ENCODE results near the gene CCT3.

Gene CCT3

DNA sequence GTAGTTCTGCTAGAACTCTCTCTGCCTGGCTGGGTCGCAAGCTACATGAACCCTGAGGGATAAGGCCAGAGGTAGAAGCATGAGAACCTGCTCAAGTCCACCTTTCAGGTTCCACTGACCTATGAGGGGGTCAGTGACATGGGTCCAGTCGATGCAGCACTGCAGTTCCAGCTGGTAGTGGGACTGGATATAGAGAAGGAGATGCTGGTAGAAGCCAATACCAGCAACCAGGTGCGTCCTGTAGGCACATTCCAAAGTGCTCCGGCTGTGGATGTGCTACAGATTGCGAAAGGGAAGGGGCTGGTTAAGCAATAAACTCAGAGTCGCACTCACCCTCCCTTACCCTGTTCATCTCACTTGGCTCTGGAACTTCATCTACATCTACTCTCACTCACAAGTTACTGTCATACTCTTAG, 61.1 kb downstream of the CCT3 start:
- DNase-seq: no peak

DNA sequence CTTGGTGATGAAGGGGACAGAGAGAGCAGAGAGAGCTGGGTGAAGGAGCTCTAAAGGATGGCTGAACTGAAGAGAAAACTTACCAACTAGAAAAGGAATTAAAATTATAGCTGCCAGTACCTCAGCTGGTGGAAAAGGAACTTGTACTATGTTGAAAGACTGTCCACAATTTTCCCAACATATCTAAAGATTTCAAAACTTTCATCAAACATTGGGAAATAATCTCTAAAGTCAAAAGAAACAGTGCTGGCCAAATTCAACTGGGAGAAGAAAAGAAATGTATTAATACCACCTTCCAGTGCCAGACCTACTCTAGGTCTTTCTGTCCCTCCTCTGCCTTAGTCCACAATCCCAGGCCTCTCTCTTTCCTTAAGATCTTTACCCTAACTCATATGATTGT, 61.6 kb downstream of the CCT3 start:
- DNase-seq: no peak

DNA sequence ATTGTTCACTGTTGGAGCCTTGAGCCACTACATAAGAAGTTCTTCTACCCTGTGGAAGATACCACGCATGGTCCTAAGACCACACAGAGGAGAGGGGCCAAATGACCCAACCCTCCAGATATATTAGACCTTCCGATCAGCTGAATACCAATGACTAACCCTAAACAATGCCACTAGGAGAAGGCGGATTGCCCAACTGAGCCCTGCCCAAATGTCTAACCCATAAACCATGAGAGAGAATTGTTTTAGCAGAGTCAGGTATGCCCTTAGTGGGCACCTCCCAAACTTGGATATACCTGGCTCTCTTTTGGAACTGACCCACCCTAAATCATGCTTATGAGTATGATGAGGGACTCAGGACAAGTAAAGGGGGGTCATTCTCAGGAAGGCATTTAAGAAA, 67.8 kb downstream of the CCT3 start:
- DNase-seq: no peak

DNA sequence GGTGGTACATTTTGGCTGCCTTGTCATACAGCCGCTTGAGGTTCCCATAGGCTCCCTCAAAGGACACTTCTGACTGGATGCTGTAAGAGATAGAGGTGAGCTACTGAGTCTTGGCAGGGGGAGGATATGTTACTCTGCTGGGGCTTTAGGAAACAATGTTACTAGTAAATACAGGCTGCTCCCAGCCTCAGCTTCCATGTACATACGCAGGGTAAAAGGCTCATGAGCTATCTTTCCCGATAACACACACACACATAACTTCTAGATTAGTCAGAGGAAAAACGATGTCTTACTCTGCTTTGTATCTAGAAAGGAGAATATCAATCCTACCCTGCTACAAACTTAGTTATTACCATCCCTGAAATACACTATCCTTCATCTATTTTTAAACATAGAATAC, 69.8 kb downstream of the CCT3 start:
- no peak for DNase-seq

DNA sequence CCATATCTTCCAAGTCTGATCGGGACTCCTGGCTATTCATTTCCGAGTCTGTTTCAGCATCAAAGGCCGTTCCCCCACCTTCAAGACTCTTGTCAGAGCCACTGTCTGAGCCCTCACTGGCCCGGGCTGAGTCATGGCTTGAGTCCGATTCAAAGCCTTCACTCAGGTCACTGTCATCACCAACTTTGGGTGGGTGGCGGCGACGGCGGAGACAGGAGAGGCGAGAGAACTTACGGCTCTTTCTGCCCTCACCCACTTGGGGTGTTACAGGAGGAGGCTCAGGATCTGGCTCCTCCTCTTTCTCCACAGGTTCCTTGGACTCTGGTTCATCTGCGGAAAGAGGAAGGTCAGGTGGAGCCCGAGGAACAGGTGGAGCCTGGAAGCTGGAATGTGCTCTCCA, 72.0 kb downstream of the CCT3 start:
- DNase-seq: no peak

DNA sequence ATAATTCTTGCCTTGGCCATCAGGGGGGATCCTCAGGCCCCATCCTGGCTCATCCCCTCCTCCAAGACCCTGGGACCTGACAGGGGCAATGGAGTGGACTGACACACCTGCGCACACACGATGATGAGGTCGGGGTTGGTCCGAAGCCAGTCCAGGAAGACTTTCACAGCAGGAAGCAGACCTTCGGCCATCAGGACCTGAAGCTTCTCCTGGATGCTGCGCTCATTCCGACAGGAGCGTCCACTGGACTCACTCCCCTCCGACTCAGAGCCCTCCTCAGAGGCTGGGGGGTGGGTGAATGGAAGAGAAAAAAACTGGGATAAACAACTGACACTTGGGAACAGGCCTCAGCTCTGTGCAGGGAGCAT, 74.8 kb downstream of the CCT3 start:
- DNase-seq: no peak

DNA sequence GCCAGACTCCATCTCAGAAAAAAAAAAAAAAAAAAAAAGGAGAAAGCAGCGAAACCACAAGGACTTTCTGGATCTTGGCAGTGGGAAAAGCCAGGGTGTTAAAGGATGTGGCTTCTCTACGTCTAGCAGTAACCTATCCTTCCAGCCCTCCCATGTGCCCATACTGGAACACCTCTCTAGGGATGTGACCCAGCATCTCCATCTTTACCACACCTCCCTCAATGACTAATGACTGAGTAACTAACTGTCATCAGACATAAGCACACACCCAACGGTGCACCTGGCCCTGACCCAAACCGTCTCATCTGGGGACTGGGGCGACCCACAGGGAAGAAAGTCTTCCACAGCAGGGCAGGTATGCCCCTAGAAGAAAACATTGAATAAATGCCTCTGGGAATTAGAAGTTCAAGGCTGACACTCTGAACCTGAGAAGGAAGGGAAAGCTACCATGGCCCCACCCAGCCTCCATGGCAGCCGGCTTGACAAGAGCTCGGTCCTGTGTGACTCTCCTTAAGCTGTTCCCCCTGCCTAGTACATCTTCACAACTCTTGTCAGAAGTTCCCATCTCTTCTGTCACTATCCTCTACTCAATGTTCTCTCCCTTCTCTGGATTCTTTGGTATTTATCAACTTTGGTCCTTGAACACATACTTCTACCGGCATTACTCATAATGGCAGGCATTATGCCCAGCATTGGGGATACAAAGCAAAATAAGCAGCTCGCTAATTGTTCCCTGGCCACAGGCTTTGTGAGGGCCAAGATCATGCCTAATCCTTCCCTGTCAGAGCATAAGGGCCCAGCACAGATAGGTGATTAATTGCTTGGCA, 75.4 kb downstream of the CCT3 start:
- no peak for DNase-seq

DNA sequence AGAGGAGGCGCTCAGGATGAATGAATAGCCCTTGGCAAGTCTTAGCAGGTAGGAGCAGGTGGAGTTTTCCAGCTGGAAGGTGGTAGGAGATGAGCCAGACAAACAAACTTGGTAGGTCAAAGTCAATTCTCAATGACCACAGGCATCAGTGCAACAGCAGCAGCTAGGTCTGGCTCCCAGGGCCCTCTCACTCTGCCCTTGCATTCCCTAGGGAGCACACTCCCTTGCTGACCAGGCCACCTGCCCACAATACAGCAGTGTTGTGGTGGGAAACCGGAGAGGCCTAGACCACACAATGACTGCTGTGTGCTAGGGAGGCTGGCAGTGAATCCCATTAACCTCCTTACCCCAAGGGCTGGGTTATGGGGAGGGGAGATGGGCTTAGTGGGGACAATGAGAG, 77.2 kb downstream of the CCT3 start:
- DNase-seq: no peak

DNA sequence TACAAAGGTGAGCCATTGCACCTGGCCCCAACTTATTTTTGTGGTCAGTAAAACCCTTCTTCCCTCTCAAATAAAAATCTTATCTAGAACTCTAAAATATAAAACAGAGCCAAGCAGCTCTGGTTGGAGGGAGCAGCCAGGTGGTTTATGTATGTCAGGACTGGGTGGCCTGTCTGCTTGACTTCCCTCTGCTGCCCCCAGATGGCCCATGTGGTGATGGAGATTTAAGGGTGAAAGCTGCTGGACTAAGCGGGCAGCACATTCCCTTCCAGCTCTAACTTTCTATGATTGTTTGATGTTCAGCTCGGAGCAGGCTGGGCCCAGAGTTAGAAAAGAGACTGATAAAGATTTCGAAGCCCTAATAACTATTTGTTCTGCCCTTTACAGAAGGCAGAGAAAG, 78.3 kb downstream of the CCT3 start:
- DNase-seq: no peak

Data from NCI-H2171 treated with DMSO at 0.1 percent for 48 hours (cell line).